ENCODE results near the gene MPST.

MPST gene

DNA sequence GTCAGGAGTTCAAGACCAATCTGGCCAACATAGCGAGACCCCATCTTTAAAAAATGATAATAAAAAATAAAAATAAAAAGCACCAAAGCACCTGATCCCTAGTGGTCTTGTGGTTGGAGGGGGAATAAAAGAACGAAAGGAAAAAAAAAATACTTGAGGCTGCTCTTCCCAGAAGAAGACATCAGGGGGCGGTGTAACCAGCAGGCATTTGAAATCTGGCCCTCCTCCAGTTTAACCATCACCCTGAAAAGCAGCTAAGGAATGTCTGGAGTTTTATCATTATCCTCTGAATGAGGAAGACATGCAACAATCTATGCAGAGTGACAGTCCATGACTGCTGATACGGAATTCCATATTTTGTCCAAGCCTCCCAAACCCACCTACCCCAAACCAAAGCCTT is 26.4 kb downstream of the MPST start:
- Histone ChIP-seq H3K9me3 (ENCODE audit: control insufficient read depth, low read length) (no peaks in the 10 kb centered on the region), H3K36me3 (ENCODE audit: control insufficient read depth, insufficient read depth, low read length) (no peaks in the 10 kb centered on the region), H3K27ac (no peak overlapping the region), H3K4me3 (ENCODE audit: low read depth, low read length) (no peak overlapping the region), H3K27me3 (ENCODE audit: control insufficient read depth, insufficient read depth, low read length) (no peaks in the 10 kb centered on the region), H3K79me2 (no peaks in the 10 kb centered on the region), H3K9ac (no peak overlapping the region), H2AFZ (no peak overlapping the region), H3K4me2 (ENCODE audit: low read length) (no peak overlapping the region), H3K4me1 (no peaks in the 10 kb centered on the region)
- TF ChIP-seq, protein P1, sequence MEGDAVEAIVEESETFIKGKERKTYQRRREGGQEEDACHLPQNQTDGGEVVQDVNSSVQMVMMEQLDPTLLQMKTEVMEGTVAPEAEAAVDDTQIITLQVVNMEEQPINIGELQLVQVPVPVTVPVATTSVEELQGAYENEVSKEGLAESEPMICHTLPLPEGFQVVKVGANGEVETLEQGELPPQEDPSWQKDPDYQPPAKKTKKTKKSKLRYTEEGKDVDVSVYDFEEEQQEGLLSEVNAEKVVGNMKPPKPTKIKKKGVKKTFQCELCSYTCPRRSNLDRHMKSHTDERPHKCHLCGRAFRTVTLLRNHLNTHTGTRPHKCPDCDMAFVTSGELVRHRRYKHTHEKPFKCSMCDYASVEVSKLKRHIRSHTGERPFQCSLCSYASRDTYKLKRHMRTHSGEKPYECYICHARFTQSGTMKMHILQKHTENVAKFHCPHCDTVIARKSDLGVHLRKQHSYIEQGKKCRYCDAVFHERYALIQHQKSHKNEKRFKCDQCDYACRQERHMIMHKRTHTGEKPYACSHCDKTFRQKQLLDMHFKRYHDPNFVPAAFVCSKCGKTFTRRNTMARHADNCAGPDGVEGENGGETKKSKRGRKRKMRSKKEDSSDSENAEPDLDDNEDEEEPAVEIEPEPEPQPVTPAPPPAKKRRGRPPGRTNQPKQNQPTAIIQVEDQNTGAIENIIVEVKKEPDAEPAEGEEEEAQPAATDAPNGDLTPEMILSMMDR (IDR thresholded peaks at IDR 0.05): peak; percentile 22

DNA sequence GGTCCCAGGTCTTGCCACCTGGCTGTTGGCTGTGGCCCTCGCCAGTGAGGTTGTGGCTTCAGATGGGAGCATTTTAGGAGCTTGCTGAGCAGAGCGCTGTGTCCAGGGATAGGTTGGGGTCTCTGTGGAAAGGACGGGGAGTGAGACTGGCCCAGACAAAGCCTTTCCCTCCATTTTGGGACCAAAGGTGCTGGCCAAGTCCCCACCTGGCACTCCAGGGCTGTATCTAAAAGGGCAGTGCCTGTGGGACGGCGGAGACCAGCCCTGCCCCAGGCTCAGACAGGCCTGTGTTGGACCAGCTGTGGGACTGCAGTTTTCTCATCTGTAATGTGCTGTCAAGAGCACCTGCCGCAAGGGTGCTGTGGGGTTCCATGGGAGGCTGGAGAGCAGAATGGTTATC is 27.0 kb downstream of the MPST start:
- Histone ChIP-seq H3K36me3 (ENCODE audit: control insufficient read depth, insufficient read depth, low read length) (no peaks in the 10 kb centered on the region), H3K9ac (no peak overlapping the region), H3K4me3 (ENCODE audit: low read depth, low read length) (no peak overlapping the region), H3K27me3 (ENCODE audit: control insufficient read depth, insufficient read depth, low read length) (no peaks in the 10 kb centered on the region), H3K27ac (no peak overlapping the region), H3K4me2 (ENCODE audit: low read length) (no peak overlapping the region), H3K4me1 (no peaks in the 10 kb centered on the region), H3K9me3 (ENCODE audit: control insufficient read depth, low read length) (no peaks in the 10 kb centered on the region), H3K79me2 (no peaks in the 10 kb centered on the region), H2AFZ (no peak overlapping the region)
- TF ChIP-seq, protein P1 (IDR thresholded peaks at IDR 0.05): no peak

DNA sequence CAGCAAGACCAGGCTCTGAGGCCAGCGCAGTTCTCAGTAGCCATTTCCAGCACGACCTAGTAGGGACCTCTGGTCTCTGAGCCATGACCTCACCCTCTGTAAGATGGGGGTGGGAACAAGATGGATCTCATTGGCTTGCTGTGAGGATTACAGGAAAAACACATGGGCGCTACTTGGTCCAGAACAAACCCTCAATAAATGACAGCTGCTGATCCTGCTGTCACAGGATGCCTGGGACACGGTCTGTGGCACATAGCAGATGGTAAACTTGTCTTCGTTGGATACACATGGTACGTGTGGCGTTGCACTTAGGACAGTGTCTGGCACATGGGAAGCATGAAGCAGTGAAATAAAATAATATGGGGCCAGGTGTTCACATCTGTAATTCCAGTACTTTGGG is 27.5 kb downstream of the MPST start:
- Histone ChIP-seq H3K4me3 (ENCODE audit: low read depth, low read length) (no peak overlapping the region), H3K9me3 (ENCODE audit: control insufficient read depth, low read length) (no peaks in the 10 kb centered on the region), H2AFZ (no peak overlapping the region), H3K36me3 (ENCODE audit: control insufficient read depth, insufficient read depth, low read length) (no peaks in the 10 kb centered on the region), H3K9ac (no peak overlapping the region), H3K4me1 (no peaks in the 10 kb centered on the region), H3K27ac (no peak overlapping the region), H3K27me3 (ENCODE audit: control insufficient read depth, insufficient read depth, low read length) (no peaks in the 10 kb centered on the region), H3K4me2 (ENCODE audit: low read length) (no peak overlapping the region), H3K79me2 (no peaks in the 10 kb centered on the region)
- TF ChIP-seq, protein P1 (IDR thresholded peaks at IDR 0.05): no peak

DNA sequence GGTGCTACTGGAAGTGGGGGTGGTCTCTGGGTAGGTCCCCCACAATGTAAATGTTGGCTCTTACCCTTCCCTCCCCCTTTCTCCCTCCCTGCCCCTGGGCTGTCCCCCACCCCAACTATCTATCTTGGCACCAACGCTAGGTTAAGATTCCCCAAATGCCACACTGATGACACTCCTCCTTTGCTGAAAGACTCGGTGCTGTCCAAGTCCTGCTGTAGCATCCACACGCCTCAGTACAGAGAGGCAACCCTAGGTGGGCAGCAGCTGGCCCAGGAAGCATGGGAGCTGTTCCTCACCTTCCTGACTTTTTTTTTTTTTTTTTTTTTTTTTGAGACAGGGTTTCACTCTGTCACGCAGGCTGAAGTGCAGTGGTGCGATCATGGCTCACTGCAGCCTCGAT is 28.6 kb downstream of the MPST start:
- Histone ChIP-seq H3K9ac (no peak overlapping the region), H3K4me3 (ENCODE audit: low read depth, low read length) (no peak overlapping the region), H3K9me3 (ENCODE audit: control insufficient read depth, low read length) (no peaks in the 10 kb centered on the region), H2AFZ (no peak overlapping the region), H3K36me3 (ENCODE audit: control insufficient read depth, insufficient read depth, low read length) (no peaks in the 10 kb centered on the region), H3K4me2 (ENCODE audit: low read length) (no peak overlapping the region), H3K4me1 (no peaks in the 10 kb centered on the region), H3K27me3 (ENCODE audit: control insufficient read depth, insufficient read depth, low read length) (no peaks in the 10 kb centered on the region), H3K27ac (no peak overlapping the region), H3K79me2 (no peaks in the 10 kb centered on the region)
- TF ChIP-seq, protein P1 (IDR thresholded peaks at IDR 0.05): no peak

DNA sequence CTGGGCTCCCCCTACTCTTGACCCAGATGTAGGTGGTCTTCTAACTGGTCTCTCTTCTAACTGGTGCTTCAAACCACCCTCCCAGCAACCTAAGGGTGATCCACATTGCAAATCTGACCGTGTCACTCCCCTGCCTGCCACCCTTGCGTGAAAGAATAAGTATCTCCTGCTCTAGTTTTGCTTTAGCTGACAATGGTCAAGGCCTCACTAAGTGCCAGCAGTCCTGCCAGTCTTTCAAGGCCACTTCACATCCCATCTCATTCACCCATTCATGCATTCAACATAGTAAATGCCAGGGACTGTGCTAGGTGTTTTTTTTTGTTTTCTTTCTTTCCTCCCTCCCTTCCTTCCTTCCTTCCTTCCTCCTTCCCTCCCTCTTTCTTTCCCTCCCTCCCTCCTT is 29.7 kb downstream of the MPST start:
- no peaks in the 10 kb centered on the region for H3K36me3 ChIP-seq (ENCODE audit: control insufficient read depth, insufficient read depth, low read length)
- TF ChIP-seq, protein P1 (IDR thresholded peaks at IDR 0.05): no peak
- H3K4me3 ChIP-seq (ENCODE audit: low read depth, low read length): no peak overlapping the region
- no peaks in the 10 kb centered on the region for H3K79me2 ChIP-seq
- H2AFZ ChIP-seq: no peak overlapping the region
- H3K9ac ChIP-seq: no peak overlapping the region
- no peaks in the 10 kb centered on the region for H3K4me1 ChIP-seq
- H3K4me2 ChIP-seq (ENCODE audit: low read length): no peak overlapping the region
- no peak overlapping the region for H3K27ac ChIP-seq
- no peaks in the 10 kb centered on the region for H3K9me3 ChIP-seq (ENCODE audit: control insufficient read depth, low read length)
- H3K27me3 ChIP-seq (ENCODE audit: control insufficient read depth, insufficient read depth, low read length): no peaks in the 10 kb centered on the region
